Prostate gland (tissue), 2 donors: ENCODE data around the gene LAMB1.

ENCODE experiments used
- CTCF ChIP-seq, 4 experiments: fragments of 200-600 bp in 2 of 4; fragments of 450-650 bp in 2 of 4; sonication (generic) in 2 of 4; IDR thresholded peaks; 1 replicate in 3 of 4; 2 replicates in 1 of 4; pipeline ENCODE4 v1.5.1; 2016 to 2019; ENCODE audit warnings: antibody characterized with exemption in 4 of 4, mild to moderate bottlenecking in 2 of 4, moderate library complexity in 2 of 4
- POLR2A ChIP-seq: fragments of 450-650 bp; IDR thresholded peaks from one replicate; pipeline ENCODE4 v1.6.1; 2016; ENCODE audit warnings: antibody characterized with exemption, mild to moderate bottlenecking
- POLR2AphosphoS5 ChIP-seq: sonication (generic); formaldehyde crosslinking; IDR thresholded peaks from one replicate; pipeline ENCODE4 v1.6.1; 2017; ENCODE audit warnings: antibody characterized with exemption

- TF ChIP-seq CTCF (IDR thresholded peaks at IDR 0.05) (no peak), POLR2A (no peak), POLR2AphosphoS5 (no peak)
Observed at GRCh38 chr7:107995184-107996071, 7.5 kb downstream of the LAMB1 start.
